ENCODE results near the gene DENND10. TPM values are rescaled to one million over a fixed set of nuclear protein-coding genes. Genes with fewer than 3 reads are reported as not detected.

Gene DENND10
- polyA plus RNA-seq, 1 experiment, result 107 TPM

DNA sequence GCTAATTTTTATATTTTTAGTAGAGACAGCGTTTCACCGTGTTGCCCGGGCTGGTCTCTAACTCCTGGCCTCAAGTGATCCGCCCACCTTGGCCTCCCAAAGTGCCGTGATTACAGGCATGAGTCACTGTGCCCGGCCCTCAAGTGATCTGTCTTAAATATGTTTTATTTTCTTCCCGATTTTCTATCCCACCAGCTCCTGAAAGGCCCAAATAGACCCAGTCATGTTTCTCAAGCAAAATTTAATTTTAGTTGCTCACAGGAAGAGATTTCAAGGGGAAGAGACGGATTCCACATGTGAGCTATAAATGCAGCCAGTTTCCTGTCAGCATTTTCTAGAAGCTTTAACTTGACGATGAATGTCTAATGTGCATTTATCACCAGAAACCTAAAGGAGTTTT lies 12.0 kb downstream of the DENND10 start:
- no peaks in the 10 kb centered on the region for H3K9me3 ChIP-seq (ENCODE audit: control insufficient read depth, insufficient read depth, low read length)

DNA sequence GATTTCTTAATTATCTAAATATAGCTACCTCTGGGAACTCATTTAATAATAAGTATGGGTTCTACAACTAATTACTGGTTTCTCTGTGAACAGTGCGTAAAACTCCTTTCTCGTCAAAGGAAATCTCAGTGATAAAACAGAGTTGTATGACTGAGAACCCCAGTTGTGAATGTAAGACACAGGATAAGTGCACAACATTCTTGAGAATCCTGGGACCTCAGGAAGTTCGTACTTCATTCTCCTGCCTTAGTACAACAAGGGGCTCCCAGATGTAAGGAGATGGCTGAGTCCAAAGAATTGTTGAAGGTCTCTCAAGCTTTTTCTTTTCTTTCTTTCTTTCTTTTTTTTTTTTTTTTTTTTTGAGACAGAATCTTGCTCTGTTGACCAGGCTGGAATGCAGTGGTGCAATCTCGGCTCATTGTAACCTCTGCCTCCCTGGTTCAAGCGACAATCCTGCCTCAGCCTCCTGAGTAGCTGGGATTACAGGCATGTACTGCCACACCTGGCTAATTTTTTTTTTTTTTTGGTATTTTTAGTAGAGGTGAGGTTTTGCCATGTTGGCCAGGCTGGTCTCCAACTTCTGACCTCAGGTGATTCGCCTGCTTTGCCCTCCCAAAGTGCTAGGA lies 12.5 kb downstream of the DENND10 start:
- ChIA-PET POLR2A (interaction anchor here (0.7 kb wide), 1 partner anchor 71 kb away, joined by 3 read pairs; no protein-coding TSS in a partner anchor), CTCF (no interaction called here)
- no peak for DNase-seq (ENCODE audit: low read depth, low spot score)
- Histone ChIP-seq H3K4me3 (ENCODE audit: low read depth, low read length) (no peak overlapping the region), H3K27me3 (ENCODE audit: control insufficient read depth, insufficient read depth, low read length) (no peaks in the 10 kb centered on the region), H3K27ac (ENCODE audit: low read depth, low read length) (no peak overlapping the region), H3K9me3 (ENCODE audit: control insufficient read depth, insufficient read depth, low read length) (no peaks in the 10 kb centered on the region)
- TF ChIP-seq, protein P1, sequence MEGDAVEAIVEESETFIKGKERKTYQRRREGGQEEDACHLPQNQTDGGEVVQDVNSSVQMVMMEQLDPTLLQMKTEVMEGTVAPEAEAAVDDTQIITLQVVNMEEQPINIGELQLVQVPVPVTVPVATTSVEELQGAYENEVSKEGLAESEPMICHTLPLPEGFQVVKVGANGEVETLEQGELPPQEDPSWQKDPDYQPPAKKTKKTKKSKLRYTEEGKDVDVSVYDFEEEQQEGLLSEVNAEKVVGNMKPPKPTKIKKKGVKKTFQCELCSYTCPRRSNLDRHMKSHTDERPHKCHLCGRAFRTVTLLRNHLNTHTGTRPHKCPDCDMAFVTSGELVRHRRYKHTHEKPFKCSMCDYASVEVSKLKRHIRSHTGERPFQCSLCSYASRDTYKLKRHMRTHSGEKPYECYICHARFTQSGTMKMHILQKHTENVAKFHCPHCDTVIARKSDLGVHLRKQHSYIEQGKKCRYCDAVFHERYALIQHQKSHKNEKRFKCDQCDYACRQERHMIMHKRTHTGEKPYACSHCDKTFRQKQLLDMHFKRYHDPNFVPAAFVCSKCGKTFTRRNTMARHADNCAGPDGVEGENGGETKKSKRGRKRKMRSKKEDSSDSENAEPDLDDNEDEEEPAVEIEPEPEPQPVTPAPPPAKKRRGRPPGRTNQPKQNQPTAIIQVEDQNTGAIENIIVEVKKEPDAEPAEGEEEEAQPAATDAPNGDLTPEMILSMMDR (IDR thresholded peaks at IDR 0.05; ENCODE audit: low read depth, low read length), result no peak

More for the DNA sequence above, 12.0 kb downstream of the DENND10 start:
- ChIA-PET CTCF (no interaction called here), POLR2A (interaction anchor here (0.7 kb wide), 1 partner anchor 72 kb away, joined by 3 read pairs; no protein-coding TSS in a partner anchor)
- no peaks in the 10 kb centered on the region for H3K27me3 ChIP-seq (ENCODE audit: control insufficient read depth, insufficient read depth, low read length)
- H3K4me3 ChIP-seq (ENCODE audit: low read depth, low read length), result no peak overlapping the region
- TF ChIP-seq, protein P1 (IDR thresholded peaks at IDR 0.05; ENCODE audit: low read depth, low read length), result no peak
- no peak for DNase-seq (ENCODE audit: low read depth, low spot score)
- H3K27ac ChIP-seq (ENCODE audit: low read depth, low read length), result no peak overlapping the region

DNA sequence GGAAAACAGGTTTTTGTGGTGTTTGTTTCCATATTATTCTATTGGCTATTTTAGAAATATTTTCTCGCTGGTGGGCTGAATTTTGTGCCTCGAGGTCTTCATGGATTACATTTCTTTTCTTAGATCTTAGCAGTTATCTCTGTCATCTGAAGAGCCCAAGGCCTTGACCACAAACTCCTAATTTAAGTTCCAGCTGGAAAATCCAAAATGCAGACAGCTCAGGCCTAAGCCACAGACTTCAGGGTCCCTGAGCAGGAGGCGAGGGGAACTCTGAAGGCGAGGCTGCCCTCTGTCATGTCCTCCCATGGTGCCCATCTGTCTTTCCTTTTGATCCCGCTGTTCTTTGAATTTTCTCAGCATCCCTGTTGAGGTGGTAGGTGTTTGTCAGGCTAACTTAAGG lies 14.3 kb downstream of the DENND10 start:
- H3K27ac ChIP-seq (ENCODE audit: low read depth, low read length), result no peak overlapping the region
- no peaks in the 10 kb centered on the region for H3K9me3 ChIP-seq (ENCODE audit: control insufficient read depth, insufficient read depth, low read length)
- TF ChIP-seq, protein P1 (IDR thresholded peaks at IDR 0.05; ENCODE audit: low read depth, low read length), result no peak
- CTCF ChIA-PET, result interaction anchor here (0.6 kb wide), 1 partner anchor 565 kb away, joined by 3 read pairs; no protein-coding TSS in a partner anchor
- DNase-seq (ENCODE audit: low read depth, low spot score), result no peak
- no peak overlapping the region for H3K4me3 ChIP-seq (ENCODE audit: low read depth, low read length)
- H3K27me3 ChIP-seq (ENCODE audit: control insufficient read depth, insufficient read depth, low read length), result no peaks in the 10 kb centered on the region
- POLR2A ChIA-PET, result no interaction called here

DNA sequence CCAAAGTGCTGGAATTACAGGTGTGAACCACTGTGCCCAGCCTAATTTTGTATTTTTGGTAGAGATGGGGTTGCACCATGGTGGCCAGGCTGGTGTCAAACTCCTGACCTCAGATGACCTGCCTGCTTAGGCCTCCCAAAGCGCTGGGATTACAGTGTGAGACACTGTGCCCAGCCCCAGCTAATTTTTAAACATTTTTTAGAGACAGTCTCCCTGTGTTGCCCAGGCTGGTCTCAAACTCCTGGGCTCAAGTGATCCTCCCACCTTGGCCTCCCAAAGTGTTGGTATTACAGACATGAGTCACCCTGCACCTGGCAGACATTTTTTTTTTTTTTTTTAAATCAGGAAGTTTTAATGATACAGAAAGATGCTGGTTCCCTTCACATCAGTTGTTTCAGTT lies 15.5 kb downstream of the DENND10 start:
- ChIA-PET POLR2A (interaction anchor here (0.7 kb wide), 1 partner anchor 40 kb away, joined by 4 read pairs; no protein-coding TSS in a partner anchor), CTCF (interaction anchor here (0.6 kb wide), 1 partner anchor 80 kb away, joined by 4 read pairs; no protein-coding TSS in a partner anchor)
- no peak for DNase-seq (ENCODE audit: low read depth, low spot score)
- no peaks in the 10 kb centered on the region for H3K9me3 ChIP-seq (ENCODE audit: control insufficient read depth, insufficient read depth, low read length)
- H3K27me3 ChIP-seq (ENCODE audit: control insufficient read depth, insufficient read depth, low read length), result no peaks in the 10 kb centered on the region
- H3K4me3 ChIP-seq (ENCODE audit: low read depth, low read length), result no peak overlapping the region
- no peak overlapping the region for H3K27ac ChIP-seq (ENCODE audit: low read depth, low read length)
- TF ChIP-seq, protein P1 (IDR thresholded peaks at IDR 0.05; ENCODE audit: low read depth, low read length), result no peak

DNA sequence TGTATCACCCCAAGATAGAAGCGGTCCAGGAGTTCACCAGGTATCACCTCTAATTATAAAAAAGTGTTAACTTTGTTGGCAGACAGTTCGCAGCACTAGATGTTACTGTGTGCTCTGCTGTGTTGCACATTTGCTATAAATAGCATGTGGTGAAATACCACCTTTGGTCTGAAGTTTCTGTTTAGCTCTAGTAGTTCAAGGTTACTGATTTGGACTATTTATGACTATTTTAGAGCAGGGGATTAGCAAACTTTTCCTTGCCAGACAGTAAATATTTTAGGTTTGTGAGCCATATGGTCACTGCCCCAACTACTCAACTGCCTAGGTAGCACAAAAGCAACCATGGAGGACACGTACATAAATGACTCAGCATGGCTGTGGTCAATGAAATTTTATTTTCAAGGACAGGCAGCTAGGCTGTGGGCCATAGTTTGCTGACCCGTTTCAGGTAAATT lies 16.5 kb downstream of the DENND10 start:
- Histone ChIP-seq H3K27ac (ENCODE audit: low read depth, low read length) (peak overlapping the region; percentile 83), H3K9me3 (ENCODE audit: control insufficient read depth, insufficient read depth, low read length) (no peaks in the 10 kb centered on the region), H3K4me3 (ENCODE audit: low read depth, low read length) (no peak overlapping the region), H3K27me3 (ENCODE audit: control insufficient read depth, insufficient read depth, low read length) (no peaks in the 10 kb centered on the region)
- POLR2A ChIA-PET, result no interaction called here
- CTCF ChIA-PET, result no interaction called here
- DNase-seq (ENCODE audit: low read depth, low spot score), result peak; percentile 49
- TF ChIP-seq, protein P1 (IDR thresholded peaks at IDR 0.05; ENCODE audit: low read depth, low read length), result no peak

All from AG04450 (cell line).